Measurements from ENCODE around the gene EXOC4.

EXOC4 gene

DNA sequence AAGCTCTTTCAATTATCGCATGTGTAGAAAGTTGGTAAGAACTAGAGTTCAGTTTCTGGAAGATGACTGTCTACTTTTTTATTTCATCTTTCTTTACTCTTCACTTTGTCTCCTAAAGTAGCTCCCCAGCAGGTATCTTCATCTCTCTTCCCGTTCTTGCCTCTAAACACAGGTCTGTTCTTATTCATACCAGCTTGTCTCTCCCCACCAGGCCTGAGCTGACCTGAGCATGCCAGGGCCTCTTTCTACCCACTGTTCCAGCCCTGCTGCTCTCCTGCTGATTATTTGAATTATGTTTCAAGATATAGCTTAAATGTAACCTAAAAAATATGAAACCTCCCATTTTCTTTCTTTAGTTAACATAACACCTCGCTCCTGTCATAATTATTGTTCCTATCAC, 488.2 kb downstream of the EXOC4 start:
- TF ChIP-seq, protein P1, sequence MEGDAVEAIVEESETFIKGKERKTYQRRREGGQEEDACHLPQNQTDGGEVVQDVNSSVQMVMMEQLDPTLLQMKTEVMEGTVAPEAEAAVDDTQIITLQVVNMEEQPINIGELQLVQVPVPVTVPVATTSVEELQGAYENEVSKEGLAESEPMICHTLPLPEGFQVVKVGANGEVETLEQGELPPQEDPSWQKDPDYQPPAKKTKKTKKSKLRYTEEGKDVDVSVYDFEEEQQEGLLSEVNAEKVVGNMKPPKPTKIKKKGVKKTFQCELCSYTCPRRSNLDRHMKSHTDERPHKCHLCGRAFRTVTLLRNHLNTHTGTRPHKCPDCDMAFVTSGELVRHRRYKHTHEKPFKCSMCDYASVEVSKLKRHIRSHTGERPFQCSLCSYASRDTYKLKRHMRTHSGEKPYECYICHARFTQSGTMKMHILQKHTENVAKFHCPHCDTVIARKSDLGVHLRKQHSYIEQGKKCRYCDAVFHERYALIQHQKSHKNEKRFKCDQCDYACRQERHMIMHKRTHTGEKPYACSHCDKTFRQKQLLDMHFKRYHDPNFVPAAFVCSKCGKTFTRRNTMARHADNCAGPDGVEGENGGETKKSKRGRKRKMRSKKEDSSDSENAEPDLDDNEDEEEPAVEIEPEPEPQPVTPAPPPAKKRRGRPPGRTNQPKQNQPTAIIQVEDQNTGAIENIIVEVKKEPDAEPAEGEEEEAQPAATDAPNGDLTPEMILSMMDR (conservative IDR thresholded peaks at IDR 0.05), result no peak
- no peak overlapping the region for H3K27ac ChIP-seq

DNA sequence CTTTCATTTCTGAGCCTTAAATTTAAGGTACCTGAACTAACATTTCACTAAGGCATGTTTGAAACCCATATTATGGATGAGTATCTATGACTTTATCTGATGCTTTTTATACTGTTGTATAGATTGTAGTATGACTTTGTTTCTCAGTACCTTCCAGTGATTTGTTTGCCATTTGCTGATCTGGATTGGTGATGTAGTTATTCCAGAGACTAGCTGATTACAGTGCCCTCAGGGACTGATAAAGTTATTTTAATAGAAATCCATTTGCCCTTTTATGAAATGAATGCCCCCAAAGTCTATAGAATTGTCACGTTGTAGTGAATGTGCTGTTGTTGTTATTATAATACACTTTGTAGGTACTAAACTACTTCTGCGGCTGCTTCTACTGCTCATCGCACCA, 488.8 kb downstream of the EXOC4 start:
- H3K27ac ChIP-seq, result no peak overlapping the region
- TF ChIP-seq, protein P1 (conservative IDR thresholded peaks at IDR 0.05), result no peak

DNA sequence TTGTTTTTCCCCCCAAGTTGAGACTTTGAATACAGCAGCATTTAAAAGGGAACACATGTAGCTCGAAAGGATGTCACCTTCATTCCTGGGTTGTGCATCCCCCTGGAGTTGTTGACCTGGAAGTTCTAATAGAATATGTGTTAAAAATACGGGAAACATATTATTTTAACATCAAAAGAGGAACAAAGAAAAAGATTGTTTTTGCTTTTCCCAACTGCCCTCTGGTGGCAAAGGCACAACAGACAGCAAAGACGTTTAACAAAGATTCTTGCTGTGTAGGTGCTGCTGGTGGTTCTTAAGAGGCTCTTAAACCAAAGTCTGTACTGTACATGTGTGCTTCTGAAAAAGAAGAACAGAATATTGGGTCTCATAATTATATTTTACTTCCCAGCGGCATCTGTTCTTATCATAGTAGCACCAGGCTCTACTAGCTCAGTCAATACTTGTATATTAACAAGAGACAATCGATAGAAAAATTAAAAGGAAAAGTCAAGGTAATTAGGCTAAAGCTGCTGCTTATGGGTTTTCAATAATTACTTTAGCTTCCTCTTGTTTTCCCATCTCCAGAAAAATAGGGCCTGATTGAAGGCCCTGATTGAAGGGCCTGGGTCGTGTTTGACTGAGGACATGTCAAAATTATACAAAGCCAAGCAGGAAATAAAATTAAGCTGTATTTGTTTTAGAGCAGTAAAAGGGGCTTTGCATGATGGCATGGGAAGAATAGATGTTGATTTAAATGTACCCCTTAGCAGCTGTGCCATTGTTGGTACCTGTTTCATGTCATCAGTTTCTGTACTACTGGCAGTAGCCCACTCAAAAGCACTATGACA, 490.0 kb downstream of the EXOC4 start:
- TF ChIP-seq, protein P1 (conservative IDR thresholded peaks at IDR 0.05), result peak; percentile 85
- H3K27ac ChIP-seq, result no peak overlapping the region

DNA sequence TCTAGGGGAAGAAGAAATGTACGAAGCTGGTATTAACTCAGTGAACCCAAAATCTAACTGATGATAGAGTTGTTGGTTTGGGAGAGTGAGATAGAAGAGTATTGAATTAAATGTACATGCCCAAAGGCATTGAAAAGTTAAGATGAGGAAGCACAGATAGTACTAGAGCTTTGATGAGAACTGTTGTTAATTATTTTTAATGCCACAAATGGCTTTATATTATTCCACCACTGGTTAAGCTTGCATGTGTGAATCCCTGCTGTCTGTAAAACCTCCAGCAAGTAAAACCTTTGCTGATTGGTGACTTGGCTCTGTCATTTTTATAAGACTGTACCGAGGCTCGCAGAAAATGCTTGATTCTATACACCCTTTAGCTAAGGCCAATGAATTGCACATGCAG, 491.6 kb downstream of the EXOC4 start:
- TF ChIP-seq, protein P1 (conservative IDR thresholded peaks at IDR 0.05), result no peak
- no peak overlapping the region for H3K27ac ChIP-seq

DNA sequence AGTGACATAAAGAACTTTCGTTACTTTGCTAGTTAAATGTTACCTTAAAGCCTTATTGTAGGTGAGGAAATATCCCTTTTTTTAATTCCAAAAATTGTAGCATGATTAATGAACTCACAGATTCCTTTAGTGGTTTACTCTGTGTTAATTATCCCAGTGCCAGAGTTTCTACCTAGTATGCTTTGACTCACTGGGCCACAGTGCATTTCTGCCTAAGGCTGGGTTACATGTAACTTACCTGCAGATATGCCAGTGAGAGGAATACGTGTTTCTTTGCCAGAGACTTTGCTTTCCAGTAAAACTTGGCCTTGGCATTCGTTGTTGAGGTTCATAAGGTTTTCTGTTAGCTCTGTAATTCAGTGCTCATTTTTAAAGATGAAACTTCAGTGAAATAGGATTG, 493.4 kb downstream of the EXOC4 start:
- no peak overlapping the region for H3K27ac ChIP-seq
- TF ChIP-seq, protein P1 (conservative IDR thresholded peaks at IDR 0.05), result no peak

DNA sequence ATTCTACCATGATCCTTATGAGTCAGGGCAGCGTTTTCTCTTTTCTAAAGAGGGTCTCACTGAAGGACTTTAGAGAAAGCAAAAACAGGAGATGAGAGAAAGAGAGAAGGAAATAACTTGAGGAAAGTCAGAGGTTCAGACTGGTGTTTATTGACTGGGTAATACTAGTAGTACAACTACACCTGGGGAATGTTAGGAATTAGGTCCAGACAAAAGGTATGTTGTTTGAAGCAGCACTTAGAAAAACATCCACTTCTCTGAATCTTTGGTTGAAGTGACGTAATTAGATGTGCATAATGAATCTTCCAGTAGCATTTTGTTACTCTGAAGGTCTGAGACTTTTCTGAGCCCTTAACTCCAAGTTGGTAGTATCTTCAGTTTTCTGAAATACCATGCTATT, 494.0 kb downstream of the EXOC4 start:
- TF ChIP-seq, protein P1 (conservative IDR thresholded peaks at IDR 0.05), result no peak
- H3K27ac ChIP-seq, result no peak overlapping the region

DNA sequence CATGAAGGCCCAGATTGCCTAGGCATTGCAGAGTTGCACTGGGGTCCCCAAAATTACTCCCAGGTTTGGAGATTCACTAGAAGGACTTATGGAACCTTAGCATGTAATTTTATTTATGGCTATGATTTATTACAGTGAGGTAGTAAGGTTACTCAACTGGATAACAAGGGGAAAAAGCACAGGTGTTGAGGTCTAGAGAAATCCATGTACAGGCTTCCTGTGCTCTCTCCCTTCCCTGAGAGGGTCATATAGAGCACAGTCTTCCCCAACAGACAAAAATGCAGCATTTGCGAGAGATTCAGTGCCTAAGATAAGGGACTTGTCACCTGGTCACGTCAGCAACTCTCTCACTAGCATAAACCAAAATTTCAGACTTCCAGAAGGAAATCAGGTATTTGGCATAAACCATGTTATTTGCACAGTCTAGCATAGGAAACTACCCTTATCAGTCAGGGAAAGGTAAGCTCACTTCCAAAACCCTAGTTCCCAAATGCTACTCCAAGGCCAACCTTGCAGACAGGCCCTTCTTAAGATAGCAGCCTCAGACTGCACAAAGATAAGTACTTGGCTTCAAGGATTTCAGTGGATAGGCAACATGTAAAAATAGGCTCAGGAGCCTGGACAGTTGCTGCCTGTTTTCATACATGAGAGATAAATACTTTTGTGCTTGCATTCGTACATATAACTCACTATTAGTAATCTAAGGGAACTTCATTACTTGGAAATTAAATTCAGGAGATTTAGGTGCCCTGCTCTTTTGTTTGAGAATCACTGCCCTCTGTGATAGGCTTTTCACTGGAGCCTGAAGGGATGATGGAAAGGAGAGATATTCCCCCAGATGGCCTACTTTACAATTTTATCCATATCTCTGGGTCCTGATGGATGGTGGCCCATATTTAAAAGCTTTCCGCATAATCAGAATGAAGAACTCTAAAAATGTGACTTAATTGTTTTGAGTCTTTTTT, 495.8 kb downstream of the EXOC4 start:
- no peak overlapping the region for H3K27ac ChIP-seq
- TF ChIP-seq, protein P1 (conservative IDR thresholded peaks at IDR 0.05), result no peak

Data from VCaP (cell line).